ENCODE data around the gene CNTN3.
A peak's percentile ranks its signal among the peaks of the same experiment; 100 is the strongest.

The CNTN3 gene

DNA sequence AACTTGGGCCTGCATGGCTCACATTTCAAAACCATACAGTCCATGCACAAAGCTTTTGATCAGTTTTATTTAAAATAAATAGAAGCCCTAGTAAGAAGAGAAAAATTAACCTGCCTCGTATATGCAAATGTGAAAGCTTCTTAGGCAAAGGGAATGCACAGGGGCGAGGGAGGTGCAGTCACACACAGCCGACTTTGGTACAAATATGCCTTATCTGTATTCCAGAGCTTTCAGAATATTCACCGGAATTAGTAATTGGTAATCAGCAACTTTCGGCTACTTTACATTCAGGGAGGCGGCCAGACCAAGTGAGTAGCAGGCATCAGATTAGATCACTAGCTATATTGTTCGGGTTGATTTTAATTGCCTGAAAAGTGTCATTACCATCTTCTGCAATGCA lies 7.5 kb downstream of the CNTN3 start:
- DNase-seq, result no peak

DNA sequence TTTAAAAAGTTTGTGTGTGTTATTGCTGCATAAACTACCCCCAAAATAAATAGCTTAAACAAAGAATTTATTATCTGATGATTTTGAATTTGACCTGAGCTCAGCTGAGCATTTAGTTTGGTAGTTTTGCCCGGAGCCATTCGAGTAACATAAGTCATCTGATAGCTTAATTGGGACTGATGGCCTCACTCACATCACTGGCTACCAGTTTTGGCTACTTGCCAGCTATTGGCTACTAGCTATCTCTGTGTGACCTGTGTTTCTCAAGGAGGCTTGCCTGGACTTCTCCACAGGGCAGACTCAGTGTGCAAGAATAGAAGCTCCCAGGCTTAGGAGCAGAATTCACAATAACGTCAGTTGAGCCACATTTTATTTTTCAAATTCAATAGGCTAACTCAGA lies 9.0 kb downstream of the CNTN3 start:
- no peak for DNase-seq

DNA sequence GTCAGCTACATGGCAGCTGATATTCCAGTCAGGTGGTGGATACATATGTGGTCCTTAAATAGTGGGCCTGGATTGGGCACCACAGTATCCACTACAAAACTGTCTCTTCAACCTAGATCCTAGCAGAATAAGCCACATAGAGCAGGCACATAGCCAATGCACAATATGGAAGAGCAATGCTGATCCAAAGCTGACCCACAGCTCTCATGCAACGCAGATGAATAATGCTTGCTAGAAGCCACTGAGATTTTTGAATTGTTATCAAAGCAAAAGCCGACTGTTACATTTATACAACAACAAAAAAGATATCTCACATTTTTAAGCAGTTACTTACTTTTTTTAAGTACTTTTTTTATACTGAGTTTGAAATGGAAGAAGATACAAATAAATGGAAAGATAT lies 11.2 kb downstream of the CNTN3 start:
- no peak for DNase-seq

DNA sequence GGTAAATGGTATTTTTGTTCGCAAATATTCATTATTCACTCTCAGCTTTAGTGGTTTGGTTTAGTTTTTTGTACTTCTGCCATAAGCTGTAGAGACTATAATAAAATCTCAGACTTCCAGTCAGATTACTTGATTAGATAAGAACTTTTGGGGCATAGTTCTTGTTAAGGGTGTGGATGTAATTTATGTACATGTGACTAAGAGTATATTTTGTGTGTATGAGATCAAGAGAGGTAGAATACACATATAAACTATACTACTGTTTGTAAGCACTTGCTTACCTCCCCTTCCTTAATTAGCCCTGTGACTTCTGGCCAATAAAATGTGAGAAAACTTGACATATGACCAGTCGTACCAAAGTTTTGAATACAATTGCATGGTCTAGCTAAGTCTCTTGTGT lies 12.0 kb downstream of the CNTN3 start:
- DNase-seq, result no peak

DNA sequence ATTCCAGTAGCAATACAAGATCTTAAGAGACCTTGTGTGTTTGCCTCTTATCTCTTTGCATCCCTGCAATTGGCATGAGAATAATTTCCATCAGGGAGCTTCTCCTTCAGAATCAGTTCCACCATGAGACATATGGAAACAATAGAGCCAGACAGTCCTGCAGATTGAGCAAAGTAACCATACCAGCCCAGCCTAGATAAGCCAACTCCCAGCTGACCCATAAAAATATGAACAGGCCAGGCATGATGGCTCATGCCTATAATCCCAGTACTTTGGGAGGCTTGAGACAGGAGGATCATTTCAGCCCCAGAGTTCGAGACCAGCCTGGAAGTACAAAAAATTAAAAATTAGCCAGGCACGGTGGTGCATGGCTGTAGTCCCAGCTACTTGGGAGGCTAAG lies 12.7 kb downstream of the CNTN3 start:
- DNase-seq, result no peak

DNA sequence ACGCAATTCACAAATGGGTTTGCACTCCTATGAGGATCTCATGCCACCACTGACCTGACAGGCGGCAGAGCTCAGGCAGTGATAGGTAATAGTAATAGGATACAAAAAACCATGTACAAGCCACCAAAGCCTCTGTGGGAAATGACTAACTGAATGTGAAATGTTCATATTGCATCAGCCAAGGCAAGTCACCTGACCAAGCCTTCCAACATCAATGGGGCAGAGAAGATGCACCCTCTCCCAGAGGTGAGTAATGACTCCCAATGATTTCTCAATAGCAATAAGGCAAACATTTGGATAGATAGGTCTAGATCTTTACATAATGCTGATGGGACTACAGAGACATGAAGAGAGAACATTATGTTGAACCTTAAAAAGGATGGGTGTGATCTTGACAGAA lies 14.9 kb downstream of the CNTN3 start:
- no peak for DNase-seq

GRCh38 chr3:74593152-74593551 lies 21.3 kb downstream of the CNTN3 start:
- no peak for DNase-seq

- DNase-seq, result peak; percentile 8
These were observed 22.1 kb downstream of the CNTN3 start for GRCh38 chr3:74592359-74592758.

- no peak for DNase-seq
These were observed 22.5 kb downstream of the CNTN3 start for GRCh38 chr3:74591946-74592345.

- no peak for DNase-seq
These were observed 23.1 kb downstream of the CNTN3 start for GRCh38 chr3:74591342-74591741.

DNA sequence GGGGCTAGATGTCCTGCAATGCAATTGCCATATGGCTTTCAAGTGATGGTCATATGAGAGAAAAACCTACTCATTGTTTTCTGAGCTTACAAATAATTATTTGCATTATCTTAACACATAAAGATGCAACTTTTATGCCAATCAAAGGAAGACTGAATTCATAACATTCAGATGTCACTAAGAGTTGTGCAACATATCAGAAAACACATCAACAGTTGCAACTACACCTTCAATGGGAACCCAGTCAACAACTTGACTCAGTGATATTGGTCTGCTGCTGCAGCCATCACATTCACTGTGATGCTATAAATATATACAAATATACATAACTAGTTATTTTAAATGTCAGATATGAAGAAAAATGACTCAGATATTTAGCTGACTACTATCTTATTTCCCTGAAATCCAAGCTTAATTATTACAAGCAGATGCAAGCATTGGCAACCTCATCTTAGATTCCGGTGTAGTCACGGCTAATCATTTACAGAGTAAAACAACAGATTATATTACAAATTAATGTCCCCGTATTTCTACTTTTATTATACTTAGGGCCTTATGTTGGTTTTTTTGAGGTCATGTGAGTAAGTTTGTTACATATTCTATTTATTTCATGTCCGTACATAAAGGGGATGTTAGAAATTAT lies 23.7 kb downstream of the CNTN3 start:
- no peak for DNase-seq

DNA sequence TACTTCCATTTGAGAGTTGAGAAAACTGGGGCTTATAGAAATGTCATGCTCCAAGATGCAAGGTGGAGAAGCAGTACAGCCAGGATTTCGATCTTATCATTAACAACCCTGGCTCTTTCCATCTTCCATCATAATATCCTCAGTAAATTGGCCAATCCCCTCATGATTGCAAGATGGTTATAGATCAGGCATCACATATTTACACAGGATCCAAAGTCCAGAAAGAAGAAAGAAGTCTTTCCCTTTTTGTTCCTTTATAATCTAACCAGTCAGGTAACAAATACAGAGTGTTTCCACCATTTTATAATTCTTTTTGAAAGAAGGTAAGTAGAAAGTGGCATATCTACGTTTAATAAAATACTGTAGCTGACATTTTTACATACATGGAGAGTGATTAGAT lies 29.7 kb downstream of the CNTN3 start:
- no peak for DNase-seq

DNA sequence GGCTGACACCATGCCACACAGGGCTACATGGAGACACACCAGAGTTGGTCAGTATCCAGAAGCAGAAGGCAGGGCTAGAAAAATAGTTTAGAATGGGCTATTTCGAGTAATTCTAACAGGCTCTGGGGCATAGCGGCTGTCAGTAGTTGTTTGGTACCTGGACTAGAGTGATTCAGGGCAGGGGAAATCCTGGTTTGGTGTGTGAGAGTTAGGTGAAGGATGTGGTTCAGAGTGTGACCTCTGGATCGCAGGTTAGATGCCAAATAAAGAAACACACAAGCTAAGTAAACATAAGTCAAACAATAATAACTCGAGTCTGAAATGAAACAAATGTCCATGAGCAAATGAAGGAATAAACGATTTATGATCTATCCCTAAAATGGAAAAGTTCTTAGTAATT lies 31.5 kb downstream of the CNTN3 start:
- DNase-seq, result no peak

DNA sequence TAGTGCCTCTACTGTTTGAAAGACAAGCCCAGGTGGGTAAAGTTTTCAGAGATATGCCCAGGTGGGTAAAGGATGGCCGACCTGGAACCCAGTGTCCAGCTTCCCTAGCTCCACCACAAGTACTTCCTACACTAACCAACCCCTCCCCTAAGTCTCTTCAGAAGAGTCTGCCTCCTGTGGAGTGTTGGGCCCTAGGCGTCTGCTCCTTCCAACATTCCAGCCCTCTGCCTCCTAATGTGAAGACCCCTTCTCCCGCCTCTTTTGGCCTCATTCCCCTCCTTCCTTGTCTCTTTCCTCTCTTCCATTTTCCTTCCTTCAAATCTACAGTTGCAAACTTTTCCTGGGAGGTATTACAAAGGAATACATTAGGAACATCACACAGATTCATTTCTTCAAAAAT lies 38.6 kb downstream of the CNTN3 start:
- no peak for DNase-seq

DNA sequence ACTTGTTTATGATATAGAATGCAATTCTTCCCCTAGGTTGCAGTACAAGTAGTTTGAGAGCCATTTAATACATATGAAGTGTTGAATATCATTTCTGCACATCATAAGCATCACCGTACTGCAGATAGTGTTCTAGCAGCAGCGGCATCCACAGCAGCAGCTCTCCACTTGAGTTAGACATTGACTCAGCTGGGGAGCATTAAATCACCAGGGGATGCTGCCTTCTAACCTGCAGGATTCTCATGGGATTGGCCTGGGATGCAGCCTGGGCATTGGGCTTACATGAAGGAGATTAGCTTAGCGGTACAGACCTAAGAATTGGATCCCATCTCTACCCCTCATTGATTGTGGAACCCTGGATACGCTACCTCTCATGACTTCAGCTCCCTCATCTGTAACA lies 43.3 kb downstream of the CNTN3 start:
- no peak for DNase-seq
